RPMI8226 (cell line): ENCODE measurements around the gene RIMBP2.

Experiments used
- DNase-seq: peaks from one replicate; pipeline ENCODE4 v3.0.0-alpha.2; 2015

Gene RIMBP2

GRCh38 chr12:130497321-130497720, 218.8 kb downstream of the RIMBP2 start:
- DNase-seq: no peak

DNA sequence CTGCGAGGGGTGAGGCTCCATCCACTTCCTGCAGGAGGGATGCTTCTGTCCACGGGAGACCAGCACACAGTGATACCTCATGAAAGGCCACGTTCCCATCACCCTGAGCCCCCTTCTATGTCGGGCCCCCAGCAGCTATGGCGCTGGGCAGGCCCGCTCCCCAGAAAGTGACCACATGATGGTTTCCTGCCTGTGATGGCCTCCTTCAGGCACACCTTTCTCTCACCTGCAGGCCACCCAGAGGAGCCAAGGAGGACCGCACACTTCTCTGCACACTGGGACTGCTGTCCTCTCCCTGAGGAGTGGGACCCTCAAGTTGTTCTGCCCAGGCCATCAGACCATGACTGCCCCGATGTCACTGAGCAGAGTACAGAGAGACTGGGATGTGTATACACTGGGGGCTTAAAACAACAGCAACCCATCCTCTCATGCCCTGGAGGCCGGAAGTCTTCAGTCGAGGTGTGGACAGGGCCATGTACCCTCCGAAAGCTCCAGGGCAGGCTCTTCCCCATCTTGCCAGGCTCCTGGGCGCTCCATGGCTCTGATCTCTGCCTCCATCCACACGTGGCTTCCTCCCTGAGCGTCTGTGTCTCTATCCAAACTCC, 219.5 kb downstream of the RIMBP2 start:
- DNase-seq: no peak

GRCh38 chr12:130495156-130495555, 220.9 kb downstream of the RIMBP2 start:
- DNase-seq: no peak

DNA sequence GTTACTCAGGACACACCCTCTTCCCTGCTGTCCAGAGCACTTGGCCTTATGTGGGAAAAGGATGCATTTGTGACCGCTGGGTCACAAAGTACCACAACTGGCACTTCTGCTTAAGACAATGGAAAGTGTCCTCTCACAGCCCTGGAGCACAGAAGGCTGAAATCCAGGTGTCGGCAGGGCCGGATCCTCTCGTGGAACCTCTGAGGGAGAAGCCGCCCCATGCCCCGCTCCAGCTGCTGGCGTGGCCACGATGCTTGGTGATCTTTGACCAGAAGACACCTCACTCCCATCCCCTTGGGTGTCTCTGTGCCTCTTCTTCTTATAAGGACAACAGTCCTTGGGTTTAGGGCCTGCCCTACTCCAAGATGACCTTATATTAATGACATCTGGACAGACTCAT, 221.4 kb downstream of the RIMBP2 start:
- no peak for DNase-seq

DNA sequence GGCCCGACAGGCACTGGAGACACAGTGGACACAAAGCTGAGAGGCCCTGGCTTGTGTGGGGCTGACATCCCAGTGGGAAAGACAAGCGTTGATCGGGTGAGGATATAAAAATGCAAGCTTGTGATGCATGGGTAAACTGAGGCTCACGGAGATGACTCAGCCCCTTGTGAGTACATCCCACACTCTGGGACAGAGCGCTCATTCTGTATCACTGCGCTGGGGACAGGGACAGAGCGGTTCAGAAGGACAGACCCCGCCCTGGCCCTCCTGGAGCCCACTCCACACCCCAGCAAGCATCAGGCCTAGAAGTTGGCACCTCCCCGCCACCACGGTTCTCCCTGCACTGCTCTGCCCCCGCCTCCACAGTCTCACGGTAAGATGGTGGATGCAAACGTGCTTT, 222.1 kb downstream of the RIMBP2 start:
- no peak for DNase-seq

DNA sequence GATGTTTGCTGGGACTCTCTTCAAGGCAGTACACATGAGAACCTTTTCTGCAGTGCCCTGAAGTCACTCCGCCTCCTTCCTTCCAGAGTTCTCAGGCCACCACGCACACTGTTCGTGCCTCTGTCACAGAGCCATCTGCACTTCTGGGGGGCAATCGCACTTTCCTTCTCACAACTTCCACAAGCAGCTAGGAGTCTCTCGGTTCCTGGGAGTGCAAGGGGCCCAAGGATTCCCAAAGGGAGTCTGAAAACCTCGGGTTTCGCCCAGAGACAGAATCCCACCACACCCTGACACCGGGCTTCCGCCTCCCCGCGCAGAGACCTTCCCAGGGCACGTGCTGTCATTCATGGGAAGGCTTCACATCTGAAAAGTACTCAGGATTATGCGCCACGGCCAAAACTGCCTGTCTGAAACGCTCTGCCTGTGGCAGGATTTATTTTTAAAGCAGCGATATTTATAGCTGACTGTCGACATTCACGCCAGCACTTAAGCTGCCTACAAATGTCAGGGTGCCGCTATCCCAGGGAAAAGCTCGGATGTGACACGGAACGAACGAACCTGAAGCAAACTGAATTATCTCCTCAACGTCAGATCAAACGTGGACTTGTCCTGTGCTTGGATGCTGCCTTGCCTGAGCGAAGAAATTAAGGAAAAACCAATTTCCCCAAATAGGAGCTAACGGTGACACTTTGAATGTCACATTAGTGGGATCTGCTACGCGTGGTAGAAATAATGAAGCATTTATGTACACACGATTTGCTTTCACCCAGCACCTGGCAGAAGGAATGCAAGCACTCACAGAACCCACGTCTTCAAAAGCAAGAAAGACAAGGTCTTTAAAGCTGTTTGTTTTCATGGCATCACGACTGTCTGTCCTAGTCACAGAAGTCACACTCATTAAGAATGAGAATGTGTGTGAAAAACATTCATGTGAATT, 224.4 kb downstream of the RIMBP2 start:
- no peak for DNase-seq

DNA sequence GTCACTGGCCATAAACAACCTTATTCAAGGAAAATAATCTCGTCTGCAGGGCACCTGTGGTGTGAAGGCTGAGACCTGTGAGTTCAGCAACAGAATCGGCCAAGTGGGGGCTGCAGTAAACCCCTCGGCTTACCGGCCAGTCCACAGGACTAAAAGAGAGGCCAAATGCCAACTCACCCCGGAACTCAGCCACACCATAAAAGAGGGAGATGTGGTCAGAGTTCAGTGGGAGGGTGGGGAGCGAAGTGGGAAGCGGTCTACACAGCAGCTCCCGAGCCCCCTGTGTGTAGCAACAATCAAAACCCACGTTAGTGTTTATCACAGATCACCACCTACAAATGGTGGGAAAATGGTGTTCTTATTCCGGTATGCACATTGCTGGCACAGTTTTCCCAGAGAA, 225.4 kb downstream of the RIMBP2 start:
- DNase-seq: no peak

GRCh38 chr12:130489293-130489692, 226.8 kb downstream of the RIMBP2 start:
- DNase-seq: no peak

- DNase-seq: no peak
Measured at GRCh38 chr12:130488358-130488710, 227.8 kb downstream of the RIMBP2 start.

DNA sequence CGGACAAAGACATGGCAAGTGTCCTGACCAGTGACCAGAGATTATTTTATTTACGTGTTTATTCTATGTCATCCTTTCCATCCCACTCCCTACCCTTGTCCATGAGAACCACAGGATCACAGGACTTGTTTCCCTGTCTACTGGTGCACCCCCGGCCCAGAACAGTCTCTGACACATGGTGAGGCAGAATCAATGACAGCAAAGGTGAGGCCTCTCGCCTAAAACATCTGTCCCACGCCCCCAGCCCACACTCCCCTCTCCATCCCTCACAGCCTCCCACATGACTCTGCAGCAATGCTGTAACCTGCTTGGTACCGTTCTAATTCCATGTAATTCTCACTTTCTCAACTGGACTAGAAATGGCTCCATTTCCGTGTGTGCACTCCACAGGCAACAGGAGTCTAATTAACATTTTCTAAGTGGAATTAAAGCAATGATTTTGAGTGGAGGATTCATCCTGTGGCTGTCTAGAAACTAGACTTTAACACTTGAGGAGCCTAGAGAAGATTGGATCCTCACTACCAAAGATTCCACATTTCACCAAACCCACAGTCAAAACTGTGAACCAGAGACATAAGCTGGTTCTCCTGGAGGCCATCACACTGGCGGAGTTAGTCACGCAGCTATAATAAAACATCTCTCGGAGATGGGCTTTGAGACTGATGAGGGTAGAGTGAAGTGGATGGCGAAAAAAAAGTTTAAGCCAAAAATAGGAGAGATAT, 228.3 kb downstream of the RIMBP2 start:
- no peak for DNase-seq

DNA sequence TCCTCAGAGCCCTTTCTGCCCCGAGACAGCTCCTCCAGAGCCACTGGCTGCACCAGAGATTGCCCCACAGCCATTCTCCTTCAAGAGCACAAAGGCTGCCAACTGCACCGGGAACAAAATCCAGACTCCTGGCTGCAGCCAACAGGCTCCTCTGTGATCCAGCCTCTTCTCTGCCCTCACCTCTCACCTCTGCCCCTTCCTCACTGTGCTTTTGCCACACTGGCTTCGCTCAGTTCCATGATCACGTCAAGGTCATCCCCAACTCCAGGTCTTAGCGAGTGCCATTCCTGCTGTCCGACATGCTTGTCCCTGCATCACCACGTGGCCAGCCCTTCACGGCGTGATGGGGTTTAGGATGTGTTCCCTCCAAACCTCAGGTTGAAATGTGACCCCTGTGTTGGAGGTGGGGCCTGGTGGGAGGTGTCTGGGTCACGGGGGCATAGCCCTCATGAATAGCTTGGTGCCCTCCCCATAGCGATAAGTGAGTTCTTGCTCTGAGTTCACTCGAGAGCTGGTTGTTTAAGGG, 229.1 kb downstream of the RIMBP2 start:
- no peak for DNase-seq

GRCh38 chr12:130486146-130486435, 230.0 kb downstream of the RIMBP2 start:
- no peak for DNase-seq

DNA sequence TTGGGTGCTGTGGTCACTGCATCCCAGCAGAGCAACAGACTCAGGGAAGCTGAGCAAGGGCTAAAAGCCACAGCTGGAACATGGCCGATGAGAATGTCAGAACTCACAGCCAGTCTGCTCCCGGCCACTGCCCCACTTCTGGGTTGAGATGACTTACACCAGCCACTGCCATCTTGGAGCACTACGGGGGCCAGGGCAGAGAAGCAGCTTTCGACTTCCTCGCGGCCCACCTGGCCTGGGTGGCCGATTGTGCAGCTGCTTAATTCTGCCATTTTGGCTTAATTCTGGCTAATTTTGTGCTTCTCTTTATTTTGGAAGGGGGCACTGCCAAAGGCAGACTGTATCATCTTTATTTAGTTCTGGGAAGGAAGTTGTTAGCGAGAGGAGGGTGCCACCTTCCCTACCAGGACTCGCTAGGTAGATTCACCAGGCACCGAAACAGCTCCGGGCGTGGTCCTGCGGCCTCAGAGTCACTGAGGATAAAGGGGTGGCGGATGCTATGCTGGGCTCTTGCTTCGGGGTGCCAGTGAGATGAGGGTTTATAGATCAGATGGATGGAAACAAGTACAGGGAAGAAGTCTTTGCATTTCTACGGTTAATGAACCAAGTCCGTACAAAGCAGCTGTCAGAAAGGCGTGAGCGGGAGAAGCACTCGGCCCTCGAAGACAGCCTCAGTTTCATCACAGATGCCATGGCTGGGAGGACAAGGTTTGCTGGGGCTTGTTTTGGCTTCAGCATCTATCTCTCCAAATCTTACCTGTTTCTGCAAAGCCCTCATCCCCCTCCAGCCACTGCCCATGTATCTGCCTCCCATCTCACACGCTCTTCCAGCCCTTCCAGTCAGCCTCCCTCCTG, 230.6 kb downstream of the RIMBP2 start:
- no peak for DNase-seq

- no peak for DNase-seq
Measured at GRCh38 chr12:130484221-130484620, 231.9 kb downstream of the RIMBP2 start.

DNA sequence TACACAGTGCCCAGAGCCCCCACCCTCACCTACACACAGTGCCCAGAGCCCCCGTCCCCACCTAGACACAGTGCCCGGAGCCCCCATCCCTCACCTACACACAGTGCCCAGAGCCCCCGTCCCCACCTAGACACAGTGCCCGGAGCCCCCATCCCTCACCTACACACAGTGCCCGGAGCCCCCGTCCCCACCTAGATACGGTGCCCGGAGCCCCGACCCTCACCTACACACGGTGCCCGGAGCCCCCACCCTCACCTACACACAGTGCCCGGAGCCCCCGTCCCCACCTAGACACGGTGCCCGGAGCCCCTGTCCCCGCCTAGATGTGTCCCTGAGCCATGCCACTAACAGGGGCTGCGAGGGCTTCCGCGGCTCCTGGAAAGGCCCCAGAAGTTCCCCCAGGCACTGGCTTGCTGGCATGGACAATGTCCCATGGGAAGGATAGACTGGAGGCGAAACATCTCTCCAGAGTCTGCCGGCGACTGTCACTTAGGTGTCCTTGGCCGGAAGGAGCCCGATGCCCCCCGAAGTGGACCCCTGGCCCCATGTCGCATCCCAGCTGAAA, 232.4 kb downstream of the RIMBP2 start:
- DNase-seq: no peak

GRCh38 chr12:130482448-130482847, 233.7 kb downstream of the RIMBP2 start:
- no peak for DNase-seq

DNA sequence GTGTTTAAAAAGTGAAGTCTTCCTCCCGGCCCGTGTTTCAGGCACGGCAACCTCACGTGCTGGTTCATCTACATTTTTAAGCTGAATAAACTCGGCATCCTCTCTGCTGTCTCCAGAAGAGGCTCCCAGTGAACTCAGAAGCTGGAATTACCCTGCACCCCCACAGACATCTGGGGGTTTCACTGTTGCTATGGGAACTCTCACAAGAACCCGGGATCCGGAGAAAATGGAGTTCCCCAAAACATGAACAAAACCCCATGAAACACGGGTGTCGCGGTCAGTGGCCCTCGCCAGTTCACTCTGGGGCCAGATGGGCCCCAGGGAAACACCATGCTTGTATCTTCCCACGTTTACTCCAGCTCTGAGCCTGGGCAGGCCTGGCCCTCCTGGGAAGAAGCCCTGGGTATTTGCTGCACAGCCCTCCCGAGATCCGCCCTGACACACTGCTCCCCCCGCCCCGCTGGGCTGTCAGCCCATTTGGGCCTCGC, 234.7 kb downstream of the RIMBP2 start:
- DNase-seq: no peak

- no peak for DNase-seq
Measured at GRCh38 chr12:130480887-130481286, 235.2 kb downstream of the RIMBP2 start.

GRCh38 chr12:130480231-130480630, 235.9 kb downstream of the RIMBP2 start:
- no peak for DNase-seq

DNA sequence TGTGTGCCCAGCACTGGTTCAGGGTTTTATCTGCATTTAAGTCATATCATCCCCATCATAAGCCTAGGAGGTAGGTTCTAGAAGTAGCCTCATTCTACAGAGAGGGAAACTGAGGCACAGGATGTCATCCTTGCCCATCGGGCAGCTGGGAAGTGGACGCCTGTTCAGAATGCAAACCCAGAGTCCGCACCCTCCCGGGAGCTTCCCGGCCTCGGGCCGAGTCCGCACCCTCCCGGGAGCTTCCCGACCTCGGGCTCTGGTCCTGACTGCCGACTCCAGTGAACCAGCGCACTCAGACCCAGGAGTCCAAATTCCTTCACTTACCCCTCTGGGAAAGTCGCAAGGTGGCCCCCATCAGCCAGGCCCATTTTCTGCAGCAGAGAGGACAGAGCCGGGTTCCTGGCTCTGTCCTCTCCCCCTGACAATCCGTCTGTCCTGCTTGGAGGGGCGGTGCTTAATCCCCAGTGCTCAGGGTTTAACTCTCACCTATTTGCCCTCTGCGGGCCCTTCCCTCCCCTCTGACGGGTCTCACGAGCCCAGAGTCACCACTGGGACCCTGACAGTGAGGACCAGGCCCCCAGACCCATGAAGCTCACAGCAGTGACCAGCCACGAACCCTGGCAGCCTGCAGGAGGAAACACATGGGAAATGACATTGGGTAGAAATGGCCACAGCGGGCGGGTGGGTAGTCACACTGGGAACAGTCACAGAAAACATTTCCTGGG, 236.5 kb downstream of the RIMBP2 start:
- DNase-seq: no peak

DNA sequence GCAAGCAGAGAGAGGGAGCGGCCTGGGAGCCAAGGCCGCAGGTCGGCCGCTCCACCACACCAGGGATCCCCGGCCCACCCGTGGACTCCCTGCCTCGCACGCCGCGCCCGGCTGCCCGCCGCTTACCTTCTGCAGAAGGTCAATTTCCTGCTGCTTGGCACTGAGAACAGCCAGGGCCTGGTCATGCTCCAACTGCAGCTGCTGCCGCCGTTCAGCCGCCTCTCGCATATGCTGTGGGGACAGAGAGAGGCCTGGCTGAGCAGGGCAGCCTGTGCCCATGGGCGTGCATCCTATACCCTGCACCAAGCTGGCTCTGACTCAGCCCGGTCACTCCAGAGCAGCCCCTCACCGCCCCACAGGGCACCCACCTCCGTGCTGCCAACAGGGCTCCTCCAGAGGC, 237.3 kb downstream of the RIMBP2 start:
- DNase-seq: no peak

DNA sequence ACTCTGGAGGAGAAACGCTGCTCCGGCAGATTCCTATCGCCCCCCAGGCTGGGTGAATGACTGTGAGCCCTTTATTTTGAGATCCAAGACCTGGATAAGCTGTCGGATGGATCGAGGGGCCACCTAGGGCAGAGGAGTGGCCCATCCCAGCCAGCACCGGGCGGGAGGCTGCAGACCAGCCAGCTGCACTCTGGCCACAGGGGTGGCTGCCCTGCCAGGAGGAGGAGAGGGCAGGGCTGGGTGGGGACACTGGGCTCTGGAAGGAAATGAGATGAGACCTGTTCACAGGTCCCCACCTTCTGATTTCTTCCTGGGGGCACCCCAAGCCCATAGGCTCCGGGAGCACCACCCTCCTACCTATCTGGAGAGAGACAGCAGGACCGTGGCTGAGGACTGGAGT, 238.4 kb downstream of the RIMBP2 start:
- no peak for DNase-seq
